Eye (tissue), 1 donor: ENCODE measurements around the gene UBR7.

Experiments
- DNase-seq: peaks from one replicate; pipeline ENCODE4 v3.0.0-alpha.2; 2015

The UBR7 gene

GRCh38 chr14:93262446-93262845 lies 55.4 kb downstream of the UBR7 start:
- no peak for DNase-seq

- DNase-seq: no peak
These were observed 56.4 kb downstream of the UBR7 start for GRCh38 chr14:93263416-93263815.

- DNase-seq: peak; percentile 21
These were observed 59.1 kb downstream of the UBR7 start for GRCh38 chr14:93266127-93266526.

GRCh38 chr14:93267149-93267711 lies 60.2 kb downstream of the UBR7 start:
- DNase-seq: no peak

- no peak for DNase-seq
These were observed 61.4 kb downstream of the UBR7 start for GRCh38 chr14:93268406-93268805.

GRCh38 chr14:93269341-93270068 lies 62.4 kb downstream of the UBR7 start:
- DNase-seq: no peak

GRCh38 chr14:93271111-93271510 lies 64.1 kb downstream of the UBR7 start:
- no peak for DNase-seq

GRCh38 chr14:93274055-93274806 lies 67.2 kb downstream of the UBR7 start:
- DNase-seq: no peak

- DNase-seq: no peak
These were observed 69.1 kb downstream of the UBR7 start for GRCh38 chr14:93276031-93276716.
